Adipocyte (in vitro differentiated cells): ENCODE data around the gene AMT.
A peak's percentile ranks its signal among the peaks of the same experiment; 100 is the strongest.

Experiments used
- DNase-seq: peaks from one replicate; pipeline ENCODE4 v3.0.0-alpha.2; 2015; ENCODE audit warnings: low read depth
- H3K27me3 ChIP-seq: replicated peaks from 2 replicates; pipeline ENCODE4 v1.7.0; 2013; ENCODE audit warnings: mild to moderate bottlenecking, low read length, moderate library complexity; ENCODE audit not compliant: control insufficient read depth, insufficient read depth
- H3K36me3 ChIP-seq: 2 replicates; pipeline ENCODE4 v1.7.0; 2013; ENCODE audit warnings: low read length, mild to moderate bottlenecking, moderate library complexity; ENCODE audit not compliant: control insufficient read depth, insufficient read depth, severe bottlenecking
- H3K4me1 ChIP-seq: 2 replicates; pipeline ENCODE4 v1.7.0; 2013; ENCODE audit warnings: mild to moderate bottlenecking, low read length, moderate library complexity; ENCODE audit not compliant: control insufficient read depth, insufficient read depth
- H3K4me3 ChIP-seq: 2 replicates; pipeline ENCODE4 v1.7.0; 2013; ENCODE audit warnings: mild to moderate bottlenecking, low read length, moderate library complexity
- H3K9ac ChIP-seq: 2 replicates; pipeline ENCODE4 v1.7.0; 2013; ENCODE audit warnings: mild to moderate bottlenecking, low read length, moderate library complexity
- H3K9me3 ChIP-seq: 2 replicates; pipeline ENCODE4 v1.7.0; 2013; ENCODE audit warnings: mild to moderate bottlenecking, low read length, moderate library complexity; ENCODE audit not compliant: control insufficient read depth

The AMT gene

DNA sequence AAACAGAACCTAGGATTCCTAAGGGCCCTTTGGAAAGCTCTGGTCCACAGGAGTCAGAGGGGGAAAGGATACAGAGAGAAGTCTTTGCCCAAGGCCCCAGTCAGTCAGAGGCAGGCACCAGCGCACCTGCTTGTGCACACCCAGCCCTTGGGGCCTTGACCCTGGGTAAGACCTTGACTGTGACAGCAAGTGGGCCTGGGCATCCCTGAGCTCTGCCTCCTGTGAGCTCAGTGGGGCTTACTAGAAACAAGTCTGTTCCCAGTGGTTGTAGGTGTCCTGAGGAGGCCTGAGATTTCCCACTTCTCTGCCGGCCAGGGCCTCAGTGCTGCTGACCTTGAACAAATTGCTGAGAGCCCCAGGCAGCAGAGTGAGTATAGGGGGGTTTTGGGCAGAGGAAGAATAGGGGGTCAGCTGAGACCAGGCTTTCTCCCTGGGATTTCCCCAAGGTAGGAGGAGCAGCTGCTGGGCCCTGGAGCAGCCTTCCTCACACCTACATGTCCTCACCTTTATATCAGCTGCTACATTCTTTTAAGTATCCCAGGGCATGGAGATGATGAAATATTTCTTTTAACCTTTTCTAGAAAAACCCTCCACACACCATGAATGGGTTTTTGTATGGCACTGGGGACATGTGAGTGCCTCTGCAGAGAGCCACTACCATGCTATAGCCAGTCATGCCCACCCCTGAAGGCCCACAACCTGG is 38.1 kb upstream of the AMT start:
- Histone ChIP-seq H3K27me3 (no peaks in the 10 kb centered on the region), H3K4me3 (no peak overlapping the region), H3K9me3 (no peaks in the 10 kb centered on the region), H3K36me3 (no peaks in the 10 kb centered on the region), H3K9ac (no peak overlapping the region), H3K4me1 (peaks cover 21% of the 10 kb centered on the region)
- no peak for DNase-seq

DNA sequence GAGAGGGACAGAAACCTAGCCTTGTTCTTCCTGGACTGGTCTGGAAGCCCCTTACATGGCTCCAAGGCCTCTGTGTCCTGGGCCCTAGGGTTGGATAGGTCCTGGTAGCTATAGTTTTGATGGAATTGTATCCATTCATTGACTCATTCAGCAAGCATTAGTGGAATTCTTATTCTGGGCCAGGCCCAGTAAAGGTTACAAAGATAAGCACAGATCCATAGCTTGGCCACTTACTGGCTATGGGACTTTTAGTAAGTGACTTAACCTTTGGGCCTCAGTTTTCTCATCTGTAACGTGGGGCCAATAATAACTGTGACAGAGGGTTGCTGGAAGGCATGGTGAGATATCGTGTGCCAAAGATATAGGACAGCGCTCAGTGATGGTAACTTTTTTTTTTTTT is 34.2 kb upstream of the AMT start:
- H3K4me1 ChIP-seq: peaks cover 22% of the 10 kb centered on the region
- no peaks in the 10 kb centered on the region for H3K36me3 ChIP-seq

DNA sequence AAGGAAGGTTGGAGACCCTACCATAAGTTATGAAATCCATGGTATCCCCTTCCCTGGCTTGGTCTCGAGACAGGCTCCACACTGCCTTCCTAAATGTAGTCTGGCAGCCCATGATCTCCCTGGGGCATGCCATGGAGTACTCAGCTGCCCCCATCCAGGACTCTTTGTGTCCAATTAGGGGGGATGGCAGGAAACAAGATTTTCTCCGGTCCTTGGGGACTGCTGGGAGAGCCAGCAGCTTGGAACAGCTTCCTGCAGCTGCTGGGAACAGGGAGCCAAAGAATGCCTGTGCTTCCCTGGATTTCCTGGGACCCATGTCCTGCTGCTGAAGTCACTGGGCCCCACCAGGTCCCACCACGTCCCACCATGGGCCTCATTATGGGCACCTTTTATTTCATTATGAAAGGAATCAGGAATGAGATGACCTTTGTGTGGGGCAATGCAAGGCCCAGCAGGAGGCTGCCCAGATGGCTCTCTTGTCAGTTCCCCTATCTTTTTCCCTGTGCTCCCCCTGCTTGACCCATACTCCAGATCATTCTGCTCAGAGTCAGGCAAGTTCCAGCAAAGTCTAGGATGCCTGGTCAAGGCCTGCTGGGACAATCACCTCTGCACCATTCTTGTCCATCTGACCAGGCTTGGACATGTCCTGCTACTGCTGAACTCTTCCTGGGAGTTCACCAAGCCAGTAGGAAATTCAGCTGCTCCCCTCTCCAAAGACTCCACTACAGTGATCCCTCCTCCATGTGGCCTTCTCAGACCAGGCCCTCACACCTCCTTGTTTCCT is 32.8 kb upstream of the AMT start:
- no peak for DNase-seq
- H3K27me3 ChIP-seq: no peaks in the 10 kb centered on the region
- peaks cover 18% of the 10 kb centered on the region for H3K4me1 ChIP-seq
- no peaks in the 10 kb centered on the region for H3K9me3 ChIP-seq
- H3K9ac ChIP-seq: peak overlapping the region; percentile 42
- H3K36me3 ChIP-seq: no peaks in the 10 kb centered on the region
- H3K4me3 ChIP-seq: no peak overlapping the region

More for the DNA sequence above, 34.2 kb upstream of the AMT start:
- Histone ChIP-seq H3K9ac (no peak overlapping the region), H3K27me3 (no peaks in the 10 kb centered on the region), H3K9me3 (no peaks in the 10 kb centered on the region), H3K4me3 (no peak overlapping the region)
- DNase-seq: no peak

- no peaks in the 10 kb centered on the region for H3K9me3 ChIP-seq
- H3K4me1 ChIP-seq: peaks cover 18% of the 10 kb centered on the region
- H3K36me3 ChIP-seq: no peaks in the 10 kb centered on the region
- DNase-seq: no peak
- H3K9ac ChIP-seq: peak overlapping the region; percentile 42
- no peak overlapping the region for H3K4me3 ChIP-seq
- no peaks in the 10 kb centered on the region for H3K27me3 ChIP-seq
These were observed 32.2 kb upstream of the AMT start for GRCh38 chr3:49454458-49454857.

- Histone ChIP-seq H3K4me1 (peaks cover 18% of the 10 kb centered on the region), H3K9me3 (no peaks in the 10 kb centered on the region), H3K4me3 (no peak overlapping the region), H3K36me3 (no peaks in the 10 kb centered on the region), H3K27me3 (no peaks in the 10 kb centered on the region), H3K9ac (no peak overlapping the region)
- no peak for DNase-seq
These were observed 31.3 kb upstream of the AMT start for GRCh38 chr3:49453621-49454020.

- Histone ChIP-seq H3K9ac (no peak overlapping the region), H3K27me3 (no peaks in the 10 kb centered on the region), H3K4me3 (no peak overlapping the region), H3K9me3 (no peaks in the 10 kb centered on the region), H3K4me1 (peaks cover 10% of the 10 kb centered on the region), H3K36me3 (no peaks in the 10 kb centered on the region)
- DNase-seq: no peak
These were observed 23.1 kb upstream of the AMT start for GRCh38 chr3:49445391-49445790.

- Histone ChIP-seq H3K9me3 (no peaks in the 10 kb centered on the region), H3K9ac (no peak overlapping the region), H3K27me3 (no peaks in the 10 kb centered on the region), H3K4me3 (no peak overlapping the region), H3K4me1 (peaks cover 4% of the 10 kb centered on the region), H3K36me3 (no peaks in the 10 kb centered on the region)
- DNase-seq: no peak
These were observed 12.5 kb upstream of the AMT start for GRCh38 chr3:49434731-49435130.

GRCh38 chr3:49428752-49429080 is 6.4 kb upstream of the AMT start:
- DNase-seq: no peak
- Histone ChIP-seq H3K36me3 (peaks cover 13% of the 10 kb centered on the region), H3K9ac (peak overlapping the region; percentile 88), H3K4me1 (peaks cover 20% of the 10 kb centered on the region), H3K4me3 (peak overlapping the region; percentile 84), H3K9me3 (no peaks in the 10 kb centered on the region), H3K27me3 (no peaks in the 10 kb centered on the region)

DNA sequence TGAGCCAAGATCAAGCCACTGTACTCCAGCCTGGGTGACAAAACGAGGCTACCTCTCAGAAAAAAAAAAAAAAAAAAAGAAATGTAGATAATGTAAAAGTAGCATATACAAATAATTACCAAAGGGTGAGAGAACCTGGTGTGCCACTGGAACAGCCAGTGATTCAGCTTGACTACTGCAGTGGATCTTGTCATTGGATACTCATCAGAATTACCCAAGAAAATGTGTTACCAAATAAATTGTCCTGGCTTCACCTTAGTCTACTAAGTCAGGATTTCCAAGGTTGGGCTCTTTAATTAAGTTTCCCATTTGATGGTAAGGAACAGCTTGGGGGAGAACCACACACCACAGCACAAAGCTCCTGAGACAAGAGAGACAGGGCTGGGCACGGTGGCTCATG is 5.3 kb upstream of the AMT start:
- no peak overlapping the region for H3K9ac ChIP-seq
- H3K27me3 ChIP-seq: no peaks in the 10 kb centered on the region
- no peak for DNase-seq
- H3K36me3 ChIP-seq: peaks cover 13% of the 10 kb centered on the region
- no peaks in the 10 kb centered on the region for H3K9me3 ChIP-seq
- peaks cover 20% of the 10 kb centered on the region for H3K4me1 ChIP-seq
- H3K4me3 ChIP-seq: no peak overlapping the region

DNA sequence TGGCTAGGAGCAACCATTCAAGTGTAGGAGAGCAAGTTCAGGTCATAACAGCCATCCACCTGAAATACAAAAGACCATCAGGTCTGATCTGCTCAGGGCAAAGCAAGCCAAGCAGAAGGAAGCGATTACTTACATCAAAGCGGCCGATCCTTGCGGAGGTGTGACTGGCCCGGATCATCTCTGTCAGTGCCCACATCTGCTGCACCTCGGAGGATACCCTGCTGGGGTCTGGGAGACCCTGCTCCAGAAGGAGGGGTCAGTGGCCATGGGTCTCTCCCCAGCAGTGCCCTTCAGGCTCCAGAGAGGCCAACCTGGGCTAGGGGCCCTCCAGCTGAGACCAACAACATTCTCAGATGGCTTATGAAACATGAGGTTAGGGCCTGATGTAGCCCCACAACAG is 2.5 kb upstream of the AMT start:
- Histone ChIP-seq H3K9ac (no peak overlapping the region), H3K4me3 (no peak overlapping the region), H3K9me3 (no peaks in the 10 kb centered on the region), H3K4me1 (peaks cover 30% of the 10 kb centered on the region), H3K27me3 (no peaks in the 10 kb centered on the region), H3K36me3 (peaks cover 13% of the 10 kb centered on the region)
- DNase-seq: no peak

DNA sequence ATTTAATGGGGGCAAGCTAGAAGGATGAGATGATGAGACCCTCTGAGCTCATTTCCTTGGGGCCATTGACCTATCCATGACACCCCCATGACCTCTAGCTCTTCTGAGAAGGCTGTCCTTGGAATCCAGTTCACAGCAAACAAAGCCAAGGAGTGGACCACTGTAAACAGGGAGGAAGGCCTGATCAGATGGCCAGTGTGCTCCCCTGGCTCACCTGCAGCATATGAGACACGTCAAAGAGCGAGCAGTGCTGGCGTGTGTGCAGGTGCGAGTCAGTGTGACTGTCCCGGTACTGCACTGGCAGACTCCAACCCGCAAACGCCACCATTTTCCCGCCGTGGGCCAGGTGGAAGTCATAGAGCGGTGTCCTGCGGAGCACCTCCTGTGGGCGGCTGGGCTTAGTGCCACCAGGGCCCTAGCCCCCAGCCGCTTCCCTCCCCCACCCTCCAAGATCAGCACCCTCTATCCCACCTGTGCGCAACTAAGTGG is 339 bp downstream of the AMT start:
- H3K9ac ChIP-seq: no peak overlapping the region
- H3K4me3 ChIP-seq: no peak overlapping the region
- H3K27me3 ChIP-seq: no peaks in the 10 kb centered on the region
- no peak for DNase-seq
- peaks cover 20% of the 10 kb centered on the region for H3K4me1 ChIP-seq
- H3K9me3 ChIP-seq: no peaks in the 10 kb centered on the region
- H3K36me3 ChIP-seq: peaks cover 15% of the 10 kb centered on the region
